H1 (cell line): ENCODE measurements around the gene CDK4.

Experiments
- GABPA ChIP-seq: IDR thresholded peaks from 2 replicates; pipeline ENCODE4 v1.6.1; 2011; ENCODE audit warnings: mild to moderate bottlenecking, low read length, moderate library complexity, borderline replicate concordance; ENCODE audit not compliant: insufficient read depth
- SAP30 ChIP-seq: fragments of 300-600 bp; sonication (generic); IDR thresholded peaks from 2 replicates; pipeline ENCODE4 v1.7.1; 2012; ENCODE audit warnings: low read length, moderate library complexity, mild to moderate bottlenecking, inconsistent platforms; ENCODE audit not compliant: insufficient read depth, insufficient replicate concordance
- TAF1 ChIP-seq: IDR thresholded peaks from 2 replicates; pipeline ENCODE4 v1.6.1; 2011; ENCODE audit warnings: mild to moderate bottlenecking, low read depth, low read length

DNA sequence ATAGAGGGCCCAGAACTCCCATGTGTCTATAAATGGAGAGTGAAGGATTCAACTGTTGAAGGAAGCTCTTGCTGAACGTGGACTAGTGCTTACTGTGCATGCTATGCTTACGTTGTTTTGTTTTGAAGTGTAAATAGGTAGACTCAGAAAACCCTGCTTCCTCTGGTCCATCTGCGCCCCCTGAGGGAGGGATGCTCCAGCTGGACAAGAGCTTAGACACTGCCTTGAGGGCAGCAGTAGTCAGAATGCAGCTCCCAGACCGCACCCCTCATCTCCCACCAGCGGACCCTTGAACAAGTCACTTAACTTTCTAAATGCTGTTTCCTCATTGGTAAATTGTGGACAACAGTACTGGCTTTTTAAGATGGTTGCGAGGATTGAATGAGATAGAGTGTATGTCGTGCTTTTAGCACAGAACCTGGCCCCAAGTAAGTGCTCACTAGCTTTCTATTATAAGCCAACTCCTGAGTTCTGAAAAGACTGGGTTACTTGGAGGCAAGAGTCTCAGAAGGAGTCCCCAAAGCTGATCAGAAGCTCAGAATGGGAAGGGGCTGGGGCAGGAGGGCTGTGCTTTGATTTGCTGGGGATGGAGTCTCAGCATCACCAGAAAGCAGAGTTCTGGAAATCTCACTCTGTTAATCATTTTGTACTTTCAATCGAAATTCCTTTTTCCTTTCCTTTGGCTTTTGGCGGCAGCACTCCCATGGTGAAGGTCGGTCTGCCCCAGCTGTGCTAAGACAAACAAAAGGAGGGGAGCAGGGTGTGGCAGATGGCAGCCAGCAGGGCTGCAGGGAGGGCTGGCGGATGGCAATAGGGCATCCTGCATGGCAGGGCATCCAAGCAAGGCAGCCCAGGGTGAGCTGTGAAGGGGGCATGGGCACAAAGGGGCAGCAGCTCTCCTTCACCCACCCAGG lies 29.1 kb downstream of the CDK4 start:
- TF ChIP-seq TAF1 (no peak), GABPA (no peak), SAP30 (no peak)
